DND-41 (cell line): Measurements from ENCODE around the gene MYOCOS.

Source experiments
- EZH2 ChIP-seq: IDR thresholded peaks from 3 replicates; pipeline ENCODE4 v1.6.1; 2012; ENCODE audit warnings: borderline replicate concordance, low read depth, mild to moderate bottlenecking, moderate library complexity, low read length, inconsistent platforms; ENCODE audit not compliant: severe bottlenecking
- TF ChIP-seq, protein P1 (sequence below): IDR thresholded peaks from 2 replicates; pipeline ENCODE4 v1.5.1; 2012; ENCODE audit warnings: borderline replicate concordance, low read length, moderate library complexity, mild to moderate bottlenecking; ENCODE audit not compliant: poor library complexity, severe bottlenecking; ENCODE audit errors: extremely low read depth

DNA sequence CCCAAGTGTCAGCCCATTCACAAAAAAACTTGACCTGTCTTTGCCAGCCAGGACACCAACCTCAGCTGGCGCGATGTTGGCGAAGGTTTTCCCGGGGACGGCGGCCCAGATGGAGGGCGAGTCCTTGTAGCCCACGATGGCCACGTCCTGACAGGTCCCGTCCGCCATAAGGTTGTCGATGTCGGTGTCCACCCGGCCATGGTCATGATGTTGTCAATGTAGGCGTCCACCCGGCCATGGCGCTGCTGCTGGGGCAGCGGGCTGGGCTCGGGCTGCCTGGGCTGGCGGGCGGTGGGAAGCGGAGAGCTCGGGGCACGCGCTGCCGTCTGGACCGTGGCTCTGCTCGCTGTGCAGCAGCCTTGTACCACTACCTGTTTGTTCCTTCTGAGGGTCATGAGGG, 48.7 kb downstream of the MYOCOS start:
- TF ChIP-seq, protein P1, sequence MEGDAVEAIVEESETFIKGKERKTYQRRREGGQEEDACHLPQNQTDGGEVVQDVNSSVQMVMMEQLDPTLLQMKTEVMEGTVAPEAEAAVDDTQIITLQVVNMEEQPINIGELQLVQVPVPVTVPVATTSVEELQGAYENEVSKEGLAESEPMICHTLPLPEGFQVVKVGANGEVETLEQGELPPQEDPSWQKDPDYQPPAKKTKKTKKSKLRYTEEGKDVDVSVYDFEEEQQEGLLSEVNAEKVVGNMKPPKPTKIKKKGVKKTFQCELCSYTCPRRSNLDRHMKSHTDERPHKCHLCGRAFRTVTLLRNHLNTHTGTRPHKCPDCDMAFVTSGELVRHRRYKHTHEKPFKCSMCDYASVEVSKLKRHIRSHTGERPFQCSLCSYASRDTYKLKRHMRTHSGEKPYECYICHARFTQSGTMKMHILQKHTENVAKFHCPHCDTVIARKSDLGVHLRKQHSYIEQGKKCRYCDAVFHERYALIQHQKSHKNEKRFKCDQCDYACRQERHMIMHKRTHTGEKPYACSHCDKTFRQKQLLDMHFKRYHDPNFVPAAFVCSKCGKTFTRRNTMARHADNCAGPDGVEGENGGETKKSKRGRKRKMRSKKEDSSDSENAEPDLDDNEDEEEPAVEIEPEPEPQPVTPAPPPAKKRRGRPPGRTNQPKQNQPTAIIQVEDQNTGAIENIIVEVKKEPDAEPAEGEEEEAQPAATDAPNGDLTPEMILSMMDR: no peak
- no peak for TF ChIP-seq EZH2
